Thoracic aorta (tissue), 2 donors: ENCODE results near the gene DNAH1. TPM values are rescaled to one million over a fixed set of nuclear protein-coding genes. Genes with fewer than 3 reads are reported as not detected.

Experiments
- ATAC-seq: fragments of 150-250 bp; one replicate; pipeline ENCODE4 v1.8.0; 2017; ENCODE audit warnings: low read depth; ENCODE audit not compliant: insufficient number of reproducible peaks, low FRiP score
- DNase-seq: peaks from one replicate; pipeline ENCODE4 v3.0.0-alpha.2; 2020; ENCODE audit warnings: low spot score
- H3K27ac ChIP-seq, 2 donors: fragments of 200-600 bp; sonication (generic); 1 replicate in 1 of 2; 2 replicates in 1 of 2; pipeline ENCODE4 v1.5.1; 2016; ENCODE audit warnings: mild to moderate bottlenecking in 2 of 2, moderate library complexity in 2 of 2
- H3K27me3 ChIP-seq: fragments of 200-600 bp; sonication (generic); replicated peaks from 2 replicates; pipeline ENCODE4 v1.6.0; 2016; ENCODE audit warnings: mild to moderate bottlenecking; ENCODE audit not compliant: insufficient read depth
- H3K36me3 ChIP-seq: fragments of 200-600 bp; sonication (generic); one replicate; pipeline ENCODE4 v1.5.1; 2016
- H3K4me1 ChIP-seq, 2 donors: fragments of 200-600 bp; sonication (generic); 1 replicate in 1 of 2; 2 replicates in 1 of 2; pipeline versions ENCODE4 v1.5.1 to v1.6.0; 2016; ENCODE audit warnings: low read depth in 2 of 2, mild to moderate bottlenecking in 1 of 2; ENCODE audit not compliant: control insufficient read depth in 1 of 2
- H3K4me3 ChIP-seq: fragments of 200-600 bp; sonication (generic); 2 replicates; pipeline ENCODE4 v1.5.1; 2016; ENCODE audit warnings: mild to moderate bottlenecking
- H3K9me3 ChIP-seq: fragments of 200-600 bp; sonication (generic); 2 replicates; pipeline ENCODE4 v1.5.1; 2016
- total RNA-seq, 2 donors: library from RNA; depleted of rRNA; stranded (reverse); fragments of >200 nt; gene quantifications; one replicate each; pipeline versions ENCODE4 v1.1.0 to v1.2.3, GENCODE V29; 2016
- TF ChIP-seq, protein P1 (sequence below): fragments of 200-600 bp; sonication (generic); IDR thresholded peaks from one replicate; pipeline ENCODE4 v1.5.1; 2019; ENCODE audit warnings: antibody characterized with exemption

DNAH1 gene
- total RNA-seq, 2 donors from 2014 or later: 14.6 to 21.0 TPM

DNA sequence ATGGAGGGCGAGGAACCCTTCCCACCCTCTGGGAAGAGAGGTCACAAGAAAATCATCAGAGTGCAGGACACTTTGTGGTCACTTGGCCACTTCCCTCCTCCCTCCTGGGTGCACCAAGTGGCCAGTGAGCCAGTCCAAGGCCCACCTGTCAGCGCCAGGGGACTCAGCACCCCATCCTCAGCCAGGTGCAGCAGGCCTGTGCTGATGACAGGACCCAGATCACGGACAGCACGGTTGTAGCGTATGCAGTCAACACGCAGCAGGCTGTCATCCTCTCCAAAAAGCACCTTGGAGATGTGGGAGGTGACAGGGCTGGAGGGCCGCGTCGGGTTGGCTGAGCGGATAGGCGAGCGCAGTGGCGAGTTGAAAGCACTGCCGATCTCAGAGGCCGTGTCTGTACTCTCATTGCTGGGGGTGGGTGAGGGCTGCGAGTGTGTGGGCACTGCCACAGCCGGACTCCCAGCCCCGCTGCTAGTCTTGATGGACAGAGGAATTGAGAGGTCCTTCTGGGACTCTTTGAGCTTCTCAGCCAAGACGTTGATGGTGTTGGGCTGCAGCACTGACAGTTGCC is 87.2 kb downstream of the DNAH1 start:
- Histone ChIP-seq H3K27ac (no peak overlapping the region), H3K4me1 (peaks cover 1 to 11% of the 10 kb centered on the region in 2 donors), H3K4me3 (no peak overlapping the region), H3K36me3 (peaks cover 72% of the 10 kb centered on the region), H3K9me3 (no peaks in the 10 kb centered on the region), H3K27me3 (no peaks in the 10 kb centered on the region)
- TF ChIP-seq, protein P1, sequence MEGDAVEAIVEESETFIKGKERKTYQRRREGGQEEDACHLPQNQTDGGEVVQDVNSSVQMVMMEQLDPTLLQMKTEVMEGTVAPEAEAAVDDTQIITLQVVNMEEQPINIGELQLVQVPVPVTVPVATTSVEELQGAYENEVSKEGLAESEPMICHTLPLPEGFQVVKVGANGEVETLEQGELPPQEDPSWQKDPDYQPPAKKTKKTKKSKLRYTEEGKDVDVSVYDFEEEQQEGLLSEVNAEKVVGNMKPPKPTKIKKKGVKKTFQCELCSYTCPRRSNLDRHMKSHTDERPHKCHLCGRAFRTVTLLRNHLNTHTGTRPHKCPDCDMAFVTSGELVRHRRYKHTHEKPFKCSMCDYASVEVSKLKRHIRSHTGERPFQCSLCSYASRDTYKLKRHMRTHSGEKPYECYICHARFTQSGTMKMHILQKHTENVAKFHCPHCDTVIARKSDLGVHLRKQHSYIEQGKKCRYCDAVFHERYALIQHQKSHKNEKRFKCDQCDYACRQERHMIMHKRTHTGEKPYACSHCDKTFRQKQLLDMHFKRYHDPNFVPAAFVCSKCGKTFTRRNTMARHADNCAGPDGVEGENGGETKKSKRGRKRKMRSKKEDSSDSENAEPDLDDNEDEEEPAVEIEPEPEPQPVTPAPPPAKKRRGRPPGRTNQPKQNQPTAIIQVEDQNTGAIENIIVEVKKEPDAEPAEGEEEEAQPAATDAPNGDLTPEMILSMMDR: no peak
- no peak for DNase-seq
- ATAC-seq: no peak

DNA sequence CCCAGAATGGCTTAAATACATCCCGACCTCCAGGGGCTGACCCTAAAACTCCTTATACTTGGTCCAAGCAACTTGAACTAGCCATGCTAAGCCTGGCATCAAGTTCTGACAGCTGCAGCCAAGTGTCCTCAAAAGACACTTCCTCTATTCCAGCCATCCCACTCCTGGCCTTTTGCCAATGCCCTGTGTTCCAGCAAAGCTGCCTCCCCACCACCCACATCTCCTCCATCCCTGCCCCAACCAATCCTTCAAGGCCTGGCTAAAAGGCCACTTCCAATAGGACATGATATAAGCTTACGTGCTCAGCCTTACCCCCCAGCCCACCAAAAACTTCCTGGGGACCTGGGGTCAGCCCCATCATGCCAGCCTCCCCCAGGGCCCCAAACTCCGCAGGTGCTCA is 87.8 kb downstream of the DNAH1 start:
- no peaks in the 10 kb centered on the region for H3K9me3 ChIP-seq
- no peak for ATAC-seq
- H3K27ac ChIP-seq: no peak overlapping the region
- no peak overlapping the region for H3K4me3 ChIP-seq
- peaks cover 72% of the 10 kb centered on the region for H3K36me3 ChIP-seq
- no peak for DNase-seq
- no peaks in the 10 kb centered on the region for H3K27me3 ChIP-seq
- TF ChIP-seq, protein P1: no peak
- peaks cover 7 to 17% of the 10 kb centered on the region in 2 donors for H3K4me1 ChIP-seq

DNA sequence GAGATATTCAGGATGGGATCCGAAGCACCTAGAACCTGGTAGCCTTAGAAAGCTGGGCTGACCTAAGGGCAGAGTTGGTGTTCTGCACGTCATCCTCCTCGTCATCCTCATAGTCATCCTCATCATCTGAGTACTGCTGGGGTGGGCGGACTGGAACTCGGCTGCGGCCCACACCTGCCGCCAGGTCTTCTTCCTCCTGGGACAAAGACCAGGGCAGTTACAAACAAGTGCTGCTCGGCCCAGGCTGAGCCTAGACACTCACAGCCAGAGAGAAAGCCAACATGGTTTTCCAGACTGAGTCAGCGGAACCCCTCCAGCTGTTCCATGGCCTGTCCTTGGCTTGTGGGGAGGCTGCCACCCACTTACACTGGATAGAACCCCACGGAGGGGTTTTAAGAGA is 88.3 kb downstream of the DNAH1 start:
- Histone ChIP-seq H3K27me3 (no peaks in the 10 kb centered on the region), H3K27ac (no peak overlapping the region), H3K4me3 (no peak overlapping the region), H3K4me1 (peaks cover 10 to 21% of the 10 kb centered on the region in 2 donors), H3K36me3 (peaks cover 72% of the 10 kb centered on the region), H3K9me3 (no peaks in the 10 kb centered on the region)
- ATAC-seq (no peak), DNase-seq (no peak)
- TF ChIP-seq, protein P1: no peak

DNA sequence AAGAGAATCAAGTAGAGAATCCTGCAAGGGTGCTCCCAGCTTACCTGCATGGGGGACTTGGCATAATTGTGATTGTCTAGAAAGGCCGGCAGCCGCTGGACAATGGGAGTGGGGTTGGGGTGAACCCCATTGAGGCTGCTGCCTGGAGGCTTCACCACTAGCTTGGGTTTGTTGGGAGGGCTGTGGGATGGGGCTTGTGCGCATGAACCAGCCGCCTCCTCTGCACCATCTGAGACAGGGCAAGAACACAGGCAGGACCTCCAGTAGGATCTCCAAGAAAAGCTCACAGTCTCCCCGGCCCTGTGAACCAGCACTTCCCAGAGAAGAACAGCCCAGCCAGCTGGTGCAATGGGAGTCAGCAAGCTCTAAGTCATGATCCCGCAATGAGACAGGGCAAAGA is 88.9 kb downstream of the DNAH1 start:
- ATAC-seq (no peak), DNase-seq (no peak)
- H3K9me3 ChIP-seq: no peaks in the 10 kb centered on the region
- peaks cover 72% of the 10 kb centered on the region for H3K36me3 ChIP-seq
- peaks cover 10 to 22% of the 10 kb centered on the region in 2 donors for H3K4me1 ChIP-seq
- H3K4me3 ChIP-seq: no peak overlapping the region
- no peak overlapping the region for H3K27ac ChIP-seq
- TF ChIP-seq, protein P1: no peak
- H3K27me3 ChIP-seq: no peaks in the 10 kb centered on the region

DNA sequence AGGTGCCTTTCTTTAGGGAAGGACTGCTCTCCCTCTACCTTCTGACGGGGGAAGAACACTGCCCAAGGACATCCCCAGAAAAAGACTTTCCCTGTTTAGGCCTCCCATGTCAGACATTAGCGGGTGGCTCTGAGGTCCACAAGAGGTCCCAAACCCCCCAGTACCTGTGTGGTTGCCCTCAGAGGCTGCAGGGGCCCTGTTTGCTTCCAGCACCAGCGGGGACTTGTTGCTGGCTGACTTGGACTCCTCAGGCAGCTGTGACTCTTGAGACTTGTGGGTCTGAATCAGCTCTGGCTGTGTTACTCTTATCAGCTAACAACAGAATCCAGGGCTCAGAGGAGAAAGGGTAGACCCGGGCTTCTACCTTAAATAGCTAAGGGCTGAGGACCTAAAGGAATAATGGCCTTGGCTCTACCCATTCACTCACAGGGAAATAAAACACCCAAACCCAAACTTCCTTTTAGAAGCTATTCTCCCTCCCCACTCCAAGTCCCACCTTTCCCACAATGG is 89.5 kb downstream of the DNAH1 start:
- Histone ChIP-seq H3K27ac (no peak overlapping the region), H3K4me1 (peaks cover 10 to 22% of the 10 kb centered on the region in 2 donors), H3K9me3 (no peaks in the 10 kb centered on the region), H3K4me3 (no peak overlapping the region), H3K36me3 (peaks cover 67% of the 10 kb centered on the region), H3K27me3 (no peaks in the 10 kb centered on the region)
- TF ChIP-seq, protein P1: no peak
- no peak for DNase-seq
- no peak for ATAC-seq
